Liver (tissue), 9 donors: ENCODE data around the gene UBE2D2. TPM values are rescaled to one million over a fixed set of nuclear protein-coding genes. Genes with fewer than 3 reads are reported as not detected.

Experiments used
- DNase-seq: peaks from one replicate; pipeline ENCODE4 v3.0.0-alpha.2; 2017; ENCODE audit warnings: low spot score
- H3K27ac ChIP-seq, 2 donors: one replicate each; pipeline ENCODE4 v1.7.0; 2013; ENCODE audit warnings: inconsistent platforms in 2 of 2, low read length in 2 of 2, control low read depth in 1 of 2, low read depth in 1 of 2, mild to moderate bottlenecking in 1 of 2
- H3K27me3 ChIP-seq, 4 donors: one replicate each; pipeline versions ENCODE4 v1.6.1 to v1.7.0; 2013; ENCODE audit warnings: low read length in 3 of 4, inconsistent platforms in 1 of 4, mild to moderate bottlenecking in 1 of 4, moderate library complexity in 1 of 4; ENCODE audit not compliant: control insufficient read depth in 4 of 4, insufficient read depth in 4 of 4
- H3K36me3 ChIP-seq, 4 donors: one replicate each; pipeline versions ENCODE4 v1.6.1 to v1.7.0; 2013; ENCODE audit warnings: low read length in 3 of 4, mild to moderate bottlenecking in 3 of 4, low read depth in 1 of 4, moderate library complexity in 1 of 4; ENCODE audit not compliant: control insufficient read depth in 4 of 4, insufficient read depth in 3 of 4
- H3K4me1 ChIP-seq, 4 donors: one replicate each; pipeline versions ENCODE4 v1.6.1 to v1.7.0; 2013; ENCODE audit warnings: low read length in 3 of 4, mild to moderate bottlenecking in 3 of 4, moderate library complexity in 1 of 4; ENCODE audit not compliant: control insufficient read depth in 4 of 4, insufficient read depth in 4 of 4
- H3K4me3 ChIP-seq, 3 donors: one replicate each; pipeline versions ENCODE4 v1.6.1 to v1.7.0; 2013; ENCODE audit warnings: low read length in 3 of 3, control low read depth in 1 of 3, low read depth in 1 of 3, mild to moderate bottlenecking in 1 of 3
- H3K9ac ChIP-seq, 2 donors: one replicate each; pipeline ENCODE4 v1.7.0; 2013; ENCODE audit warnings: low read length in 2 of 2, mild to moderate bottlenecking in 2 of 2, moderate library complexity in 2 of 2, control low read depth in 1 of 2, low read depth in 1 of 2
- H3K9me3 ChIP-seq, 4 donors: one replicate each; pipeline versions ENCODE4 v1.6.1 to v1.7.0; 2013; ENCODE audit warnings: low read length in 3 of 4; ENCODE audit not compliant: control insufficient read depth in 4 of 4
- EGR1 ChIP-seq, 2 donors: IDR thresholded peaks; 2 replicates each; pipeline ENCODE4 v1.6.1; 2016 to 2018; ENCODE audit warnings: antibody characterized with exemption in 2 of 2, low read depth in 2 of 2
- FOXA1 ChIP-seq: IDR thresholded peaks from 2 replicates; pipeline ENCODE4 v1.6.1; 2016; ENCODE audit warnings: antibody characterized with exemption
- FOXA2 ChIP-seq: IDR thresholded peaks from 2 replicates; pipeline ENCODE4 v1.6.1; 2016; ENCODE audit warnings: antibody characterized with exemption
- GABPA ChIP-seq, 2 donors: IDR thresholded peaks in 1 of 2; conservative IDR thresholded peaks in 1 of 2; 2 replicates each; pipeline ENCODE4 v1.6.1; 2016; ENCODE audit warnings: antibody characterized with exemption in 2 of 2, mild to moderate bottlenecking in 1 of 2, moderate library complexity in 1 of 2
- HNF4A ChIP-seq, 2 donors: conservative IDR thresholded peaks; 2 replicates each; pipeline ENCODE4 v1.6.1; 2016; ENCODE audit warnings: antibody characterized with exemption in 2 of 2, mild to moderate bottlenecking in 2 of 2
- HNF4G ChIP-seq: IDR thresholded peaks from 2 replicates; pipeline ENCODE4 v1.6.1; 2016; ENCODE audit warnings: antibody characterized with exemption
- JUND ChIP-seq, 2 donors: IDR thresholded peaks; 2 replicates each; pipeline ENCODE4 v1.6.1; 2016; ENCODE audit warnings: antibody characterized with exemption in 2 of 2
- NR2F2 ChIP-seq: IDR thresholded peaks from 2 replicates; pipeline ENCODE4 v1.6.1; 2016; ENCODE audit warnings: antibody characterized with exemption
- RAD21 ChIP-seq, 2 donors: IDR thresholded peaks; 2 replicates each; pipeline ENCODE4 v1.6.1; 2016; ENCODE audit warnings: antibody characterized with exemption in 2 of 2, mild to moderate bottlenecking in 2 of 2
- RXRA ChIP-seq, 2 donors: IDR thresholded peaks; 2 replicates each; pipeline ENCODE4 v1.6.1; 2017 to 2018; ENCODE audit warnings: antibody characterized with exemption in 2 of 2, mild to moderate bottlenecking in 1 of 2
- SP1 ChIP-seq: IDR thresholded peaks from 2 replicates; pipeline ENCODE4 v1.6.1; 2018; ENCODE audit warnings: antibody characterized with exemption, mild to moderate bottlenecking
- TAF1 ChIP-seq: conservative IDR thresholded peaks from 2 replicates; pipeline ENCODE4 v1.6.1; 2016; ENCODE audit warnings: antibody characterized with exemption, mild to moderate bottlenecking
- YY1 ChIP-seq: IDR thresholded peaks from 2 replicates; pipeline ENCODE4 v1.6.1; 2016; ENCODE audit warnings: antibody characterized with exemption, mild to moderate bottlenecking
- WGBS: extraction: QIAGEN DNeasy Blood & Tissue Kit; methylation state at CpG from one replicate; pipeline ENCODE4 v1.1.7; 2013; 5-methylcytosine and 5-hydroxymethylcytosine counted together
- polyA plus RNA-seq, 2 donors: library from polyadenylated mRNA; stranded (reverse) in 1 of 2; unstranded in 1 of 2; fragments of 200-250 nt in 1 of 2; fragments of >200 nt in 1 of 2; fragmentation: Nextera tagmentation in 1 of 2; extraction: Ambion mirVana in 1 of 2; gene quantifications; one replicate each; pipeline versions ENCODE4 v1.2.1 to v1.2.3, GENCODE V29; 2013 to 2015
- total RNA-seq, 2 donors: library from RNA; depleted of rRNA; stranded (reverse); fragments of >200 nt; gene quantifications; one replicate each; pipeline ENCODE4 v1.2.3, GENCODE V29; 2014
- TF ChIP-seq, protein P1 (sequence below): IDR thresholded peaks from 2 replicates; pipeline ENCODE4 v1.6.1; 2016; ENCODE audit warnings: antibody characterized with exemption
- TF ChIP-seq, protein P2 (sequence below): fragments of 150-350 bp; IDR thresholded peaks from 2 replicates; pipeline ENCODE4 v1.5.1; 2017; ENCODE audit warnings: improper control_type of control experiment, low read depth, low read length; ENCODE audit not compliant: missing input control
- TF ChIP-seq, protein P3 (sequence below): IDR thresholded peaks from 2 replicates; pipeline ENCODE4 v1.6.1; 2016; ENCODE audit warnings: antibody characterized with exemption, mild to moderate bottlenecking
- TF ChIP-seq, protein P4 (sequence below): IDR thresholded peaks from 2 replicates; pipeline ENCODE4 v1.6.1; 2016; ENCODE audit warnings: antibody characterized with exemption
- TF ChIP-seq, protein P5 (sequence below): IDR thresholded peaks from 2 replicates; pipeline ENCODE4 v1.6.1; 2016; ENCODE audit warnings: antibody characterized with exemption
- donor health status: healthy.
- donor health status: healthy.
- donor health status: healthy.
- donor health status: healthy.
- donor health status: healthy.

The UBE2D2 gene
- total and polyA plus RNA-seq, 4 donors = 17.0 to 53.6 (median 41.4) TPM

- Histone ChIP-seq H3K4me1 (peaks cover 60 to 96% (median 89%) of the 10 kb centered on the region in 4 donors), H3K9me3 (no peaks in the 10 kb centered on the region), H3K27me3 (no peaks in the 10 kb centered on the region), H3K27ac (peak overlapping the region; percentile 77 to 85), H3K36me3 (no peaks in the 10 kb centered on the region), H3K4me3 (peak overlapping the region in 1 of 3 donors; percentile 3), H3K9ac (peak overlapping the region in 1 of 2 donors; percentile 67)
- TF ChIP-seq, protein P1, sequence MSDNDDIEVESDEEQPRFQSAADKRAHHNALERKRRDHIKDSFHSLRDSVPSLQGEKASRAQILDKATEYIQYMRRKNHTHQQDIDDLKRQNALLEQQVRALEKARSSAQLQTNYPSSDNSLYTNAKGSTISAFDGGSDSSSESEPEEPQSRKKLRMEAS = no peak
- no peak for TF ChIP-seq YY1
- no peak for TF ChIP-seq JUND (IDR thresholded peaks at IDR 0.05)
- no peak for TF ChIP-seq FOXA2
- TF ChIP-seq TAF1 = no peak
- no peak for TF ChIP-seq RXRA (IDR thresholded peaks at IDR 0.05)
- TF ChIP-seq, protein P2, sequence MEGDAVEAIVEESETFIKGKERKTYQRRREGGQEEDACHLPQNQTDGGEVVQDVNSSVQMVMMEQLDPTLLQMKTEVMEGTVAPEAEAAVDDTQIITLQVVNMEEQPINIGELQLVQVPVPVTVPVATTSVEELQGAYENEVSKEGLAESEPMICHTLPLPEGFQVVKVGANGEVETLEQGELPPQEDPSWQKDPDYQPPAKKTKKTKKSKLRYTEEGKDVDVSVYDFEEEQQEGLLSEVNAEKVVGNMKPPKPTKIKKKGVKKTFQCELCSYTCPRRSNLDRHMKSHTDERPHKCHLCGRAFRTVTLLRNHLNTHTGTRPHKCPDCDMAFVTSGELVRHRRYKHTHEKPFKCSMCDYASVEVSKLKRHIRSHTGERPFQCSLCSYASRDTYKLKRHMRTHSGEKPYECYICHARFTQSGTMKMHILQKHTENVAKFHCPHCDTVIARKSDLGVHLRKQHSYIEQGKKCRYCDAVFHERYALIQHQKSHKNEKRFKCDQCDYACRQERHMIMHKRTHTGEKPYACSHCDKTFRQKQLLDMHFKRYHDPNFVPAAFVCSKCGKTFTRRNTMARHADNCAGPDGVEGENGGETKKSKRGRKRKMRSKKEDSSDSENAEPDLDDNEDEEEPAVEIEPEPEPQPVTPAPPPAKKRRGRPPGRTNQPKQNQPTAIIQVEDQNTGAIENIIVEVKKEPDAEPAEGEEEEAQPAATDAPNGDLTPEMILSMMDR = no peak
- TF ChIP-seq NR2F2 = no peak
- TF ChIP-seq GABPA (IDR thresholded peaks at IDR 0.05 in 1 of 2, conservative IDR thresholded peaks at IDR 0.05 in 1 of 2) = no peak
- no peak for TF ChIP-seq HNF4G
- no peak for TF ChIP-seq RAD21 (IDR thresholded peaks at IDR 0.05)
- TF ChIP-seq EGR1 (IDR thresholded peaks at IDR 0.05; ENCODE audit: low read depth in 2 of 2) = no peak
- TF ChIP-seq FOXA1 = no peak
- TF ChIP-seq, protein P3, sequence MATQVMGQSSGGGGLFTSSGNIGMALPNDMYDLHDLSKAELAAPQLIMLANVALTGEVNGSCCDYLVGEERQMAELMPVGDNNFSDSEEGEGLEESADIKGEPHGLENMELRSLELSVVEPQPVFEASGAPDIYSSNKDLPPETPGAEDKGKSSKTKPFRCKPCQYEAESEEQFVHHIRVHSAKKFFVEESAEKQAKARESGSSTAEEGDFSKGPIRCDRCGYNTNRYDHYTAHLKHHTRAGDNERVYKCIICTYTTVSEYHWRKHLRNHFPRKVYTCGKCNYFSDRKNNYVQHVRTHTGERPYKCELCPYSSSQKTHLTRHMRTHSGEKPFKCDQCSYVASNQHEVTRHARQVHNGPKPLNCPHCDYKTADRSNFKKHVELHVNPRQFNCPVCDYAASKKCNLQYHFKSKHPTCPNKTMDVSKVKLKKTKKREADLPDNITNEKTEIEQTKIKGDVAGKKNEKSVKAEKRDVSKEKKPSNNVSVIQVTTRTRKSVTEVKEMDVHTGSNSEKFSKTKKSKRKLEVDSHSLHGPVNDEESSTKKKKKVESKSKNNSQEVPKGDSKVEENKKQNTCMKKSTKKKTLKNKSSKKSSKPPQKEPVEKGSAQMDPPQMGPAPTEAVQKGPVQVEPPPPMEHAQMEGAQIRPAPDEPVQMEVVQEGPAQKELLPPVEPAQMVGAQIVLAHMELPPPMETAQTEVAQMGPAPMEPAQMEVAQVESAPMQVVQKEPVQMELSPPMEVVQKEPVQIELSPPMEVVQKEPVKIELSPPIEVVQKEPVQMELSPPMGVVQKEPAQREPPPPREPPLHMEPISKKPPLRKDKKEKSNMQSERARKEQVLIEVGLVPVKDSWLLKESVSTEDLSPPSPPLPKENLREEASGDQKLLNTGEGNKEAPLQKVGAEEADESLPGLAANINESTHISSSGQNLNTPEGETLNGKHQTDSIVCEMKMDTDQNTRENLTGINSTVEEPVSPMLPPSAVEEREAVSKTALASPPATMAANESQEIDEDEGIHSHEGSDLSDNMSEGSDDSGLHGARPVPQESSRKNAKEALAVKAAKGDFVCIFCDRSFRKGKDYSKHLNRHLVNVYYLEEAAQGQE = no peak
- TF ChIP-seq SP1 = no peak
- TF ChIP-seq, protein P4, sequence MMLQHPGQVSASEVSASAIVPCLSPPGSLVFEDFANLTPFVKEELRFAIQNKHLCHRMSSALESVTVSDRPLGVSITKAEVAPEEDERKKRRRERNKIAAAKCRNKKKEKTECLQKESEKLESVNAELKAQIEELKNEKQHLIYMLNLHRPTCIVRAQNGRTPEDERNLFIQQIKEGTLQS = no peak
- TF ChIP-seq, protein P5, sequence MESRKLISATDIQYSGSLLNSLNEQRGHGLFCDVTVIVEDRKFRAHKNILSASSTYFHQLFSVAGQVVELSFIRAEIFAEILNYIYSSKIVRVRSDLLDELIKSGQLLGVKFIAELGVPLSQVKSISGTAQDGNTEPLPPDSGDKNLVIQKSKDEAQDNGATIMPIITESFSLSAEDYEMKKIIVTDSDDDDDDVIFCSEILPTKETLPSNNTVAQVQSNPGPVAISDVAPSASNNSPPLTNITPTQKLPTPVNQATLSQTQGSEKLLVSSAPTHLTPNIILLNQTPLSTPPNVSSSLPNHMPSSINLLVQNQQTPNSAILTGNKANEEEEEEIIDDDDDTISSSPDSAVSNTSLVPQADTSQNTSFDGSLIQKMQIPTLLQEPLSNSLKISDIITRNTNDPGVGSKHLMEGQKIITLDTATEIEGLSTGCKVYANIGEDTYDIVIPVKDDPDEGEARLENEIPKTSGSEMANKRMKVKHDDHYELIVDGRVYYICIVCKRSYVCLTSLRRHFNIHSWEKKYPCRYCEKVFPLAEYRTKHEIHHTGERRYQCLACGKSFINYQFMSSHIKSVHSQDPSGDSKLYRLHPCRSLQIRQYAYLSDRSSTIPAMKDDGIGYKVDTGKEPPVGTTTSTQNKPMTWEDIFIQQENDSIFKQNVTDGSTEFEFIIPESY = no peak
- TF ChIP-seq HNF4A (conservative IDR thresholded peaks at IDR 0.05) = no peak
- WGBS = 76% methylated on average over 18 of the region's 18 CpGs
- no peak for DNase-seq
Observed at GRCh38 chr5:139668924-139669661, 108.0 kb downstream of the UBE2D2 start.
